DMS79 (cell line): ENCODE data around the gene TRIM13.

ENCODE experiments used
- DNase-seq: peaks from one replicate; lab custom pipeline; 2025; lab: John Stamatoyannopoulos, UW

The TRIM13 gene

GRCh38 chr13:50065712-50066111 lies 68.9 kb downstream of the TRIM13 start:
- no peak for DNase-seq
